Activated CD4-positive, CD25-positive, alpha-beta regulatory T cell treated with anti-CD3 and anti-CD28 coated beads, Interleukin-2, amount 50 U/mL, for 24 hours (primary cell): Measurements from ENCODE around the gene DACH2.
"Not testable (repeated sequence)": the region's sequence is repeated elsewhere in the genome, so short reads cannot be mapped to it uniquely, and the experiment has no call there.

Experiments used
- ATAC-seq, 2 donors: fragments of 150-1000 bp; cut with Tn5 transposase; one replicate each; pipeline ENCODE4 v1.10.0; 2021; ENCODE audit warnings: mild to moderate bottlenecking in 1 of 2, moderate library complexity in 1 of 2

Gene DACH2

DNA sequence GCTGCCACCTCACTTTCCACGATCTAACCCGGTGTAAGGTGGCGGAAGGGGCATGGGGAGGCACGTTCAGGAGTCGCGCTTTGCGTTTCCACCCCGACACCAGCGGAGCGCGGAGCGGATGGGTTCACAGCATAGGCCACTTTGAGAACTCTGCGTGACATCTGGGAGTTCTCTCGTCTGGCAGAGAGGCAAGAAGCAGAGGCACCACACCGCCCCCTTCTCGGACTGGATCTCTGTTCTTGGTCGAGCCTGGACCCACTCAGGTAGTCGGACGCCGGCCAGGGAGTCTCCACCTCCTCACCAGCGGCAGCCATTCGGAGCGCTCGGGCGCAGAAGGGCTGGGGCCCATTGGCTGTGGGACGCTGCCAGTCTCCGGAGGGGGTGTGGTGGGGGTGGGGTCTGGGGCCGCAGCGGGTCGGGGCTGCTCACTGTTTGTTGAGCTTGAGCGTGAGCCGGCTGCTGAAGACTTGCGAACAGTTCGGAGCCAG lies at the start of gene DACH2:
Gene DACH2, plus strand, starts transcription at position 428 of the 488 bp plus-strand sequence.
- peak; percentile 66 to 85 for ATAC-seq

DNA sequence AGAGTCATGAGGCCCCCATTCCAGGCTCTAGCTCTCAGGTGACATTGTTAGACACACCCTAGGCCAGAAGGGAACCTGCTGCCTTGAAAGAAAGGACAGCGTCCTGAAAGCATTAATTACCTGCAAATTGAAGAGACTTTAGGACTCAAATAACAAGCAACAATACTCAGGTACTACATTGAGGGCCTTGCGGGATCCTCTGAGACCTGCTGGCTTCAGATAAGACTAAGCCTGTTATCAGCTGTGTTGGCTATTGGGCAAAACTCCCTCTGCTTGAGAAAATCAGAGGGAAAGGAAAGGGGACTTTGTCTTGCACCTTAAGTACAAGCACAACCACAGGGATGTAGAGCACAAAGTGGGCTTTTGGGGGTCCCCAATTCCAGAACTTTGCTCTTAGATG lies 45.9 kb upstream of the DACH2 start:
- no peak for ATAC-seq

DNA sequence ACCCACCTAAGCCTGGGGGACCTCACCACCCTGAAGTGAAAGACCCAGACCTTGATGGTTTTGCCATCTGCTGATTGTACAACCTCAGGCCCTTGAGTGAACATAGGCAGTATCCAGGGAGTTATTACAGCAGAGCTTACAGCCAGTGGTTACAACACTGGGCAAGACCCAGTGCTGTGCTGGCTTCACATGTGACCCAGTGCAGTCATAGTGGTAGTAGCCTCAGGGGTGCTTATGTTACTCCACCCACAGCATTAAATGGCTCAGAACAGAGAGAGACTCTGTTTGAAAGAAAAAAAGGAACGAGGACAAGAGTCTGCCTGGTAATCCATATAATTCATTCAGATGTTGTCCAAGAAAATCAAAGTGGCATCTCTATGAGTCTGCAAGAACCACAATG lies 45.2 kb upstream of the DACH2 start:
- no peak for ATAC-seq

DNA sequence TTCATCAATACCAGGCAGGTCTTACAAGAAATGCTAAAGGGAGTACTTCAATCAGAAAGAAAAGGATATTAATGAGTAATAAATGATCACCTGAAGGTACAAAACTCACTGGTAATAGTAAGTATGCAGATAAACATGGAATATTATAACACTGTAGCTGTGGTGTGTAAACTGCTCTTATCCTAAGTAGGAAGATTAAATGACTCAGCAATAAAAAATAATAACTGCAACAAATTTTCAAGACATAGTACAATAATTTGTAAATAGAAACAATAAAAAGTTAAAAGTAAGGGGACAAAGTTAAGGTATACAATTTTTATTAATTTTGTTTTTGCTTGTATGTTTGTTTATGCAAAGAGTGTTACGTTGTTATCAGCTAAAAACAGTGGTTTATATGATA lies 43.7 kb upstream of the DACH2 start:
- ATAC-seq: no peak

DNA sequence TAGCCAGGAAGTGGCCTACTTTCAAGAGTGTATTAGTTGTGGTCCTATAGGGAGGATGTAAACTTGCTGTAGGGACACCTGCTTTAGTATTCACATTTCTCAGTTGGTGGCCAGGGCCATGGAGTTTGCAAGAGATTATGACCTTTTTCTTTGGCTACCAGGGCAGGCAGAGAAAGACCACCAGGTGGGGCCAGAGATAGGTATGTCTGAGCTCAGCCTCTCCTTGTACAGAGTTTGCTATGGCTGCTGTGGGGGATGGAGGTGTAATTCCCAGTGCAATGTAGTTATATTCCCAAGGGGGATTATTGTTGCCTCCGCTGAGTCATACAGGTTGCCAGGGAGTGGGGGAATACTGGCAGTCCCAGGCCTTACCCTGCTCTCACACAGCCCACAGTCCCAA lies 26.3 kb upstream of the DACH2 start:
- ATAC-seq: no peak

DNA sequence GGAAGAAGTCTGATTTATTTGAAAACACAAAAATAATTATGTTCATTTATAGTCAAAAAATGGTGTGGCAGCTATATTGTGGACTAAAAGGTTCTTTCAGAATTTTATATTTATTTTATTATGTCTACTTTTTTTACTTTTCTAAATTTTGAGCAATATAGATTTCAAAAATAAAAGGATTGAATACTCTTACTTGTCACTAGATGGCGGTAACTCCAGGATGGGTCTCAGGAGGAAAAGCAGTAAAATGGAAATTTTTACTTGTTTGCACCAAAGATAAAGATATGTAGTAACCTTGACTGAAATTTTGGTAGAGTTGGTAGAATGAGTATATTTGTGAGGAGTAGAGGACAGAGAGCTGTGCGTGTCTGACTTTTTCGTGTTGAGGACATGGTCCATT lies 14.5 kb upstream of the DACH2 start:
- no peak for ATAC-seq

DNA sequence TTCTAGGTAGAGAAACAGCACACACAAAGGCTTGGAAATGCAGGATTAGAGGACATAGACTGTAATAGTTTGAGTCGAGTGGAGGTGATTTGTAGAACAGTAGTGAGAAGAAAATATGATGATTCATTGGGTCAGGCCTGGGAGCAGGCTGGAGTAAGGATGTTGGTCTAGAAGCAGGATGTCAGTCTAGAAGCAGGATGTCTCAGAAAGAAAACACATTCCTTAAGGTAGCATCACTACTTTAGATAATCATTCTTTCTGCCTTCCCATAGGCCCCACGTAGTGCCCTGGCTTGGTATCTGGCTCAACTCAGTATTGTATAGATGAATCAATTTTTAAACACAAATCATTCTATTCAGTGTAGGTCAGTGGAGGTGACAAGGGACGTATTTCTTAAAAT lies 11.2 kb upstream of the DACH2 start:
- ATAC-seq: no peak

DNA sequence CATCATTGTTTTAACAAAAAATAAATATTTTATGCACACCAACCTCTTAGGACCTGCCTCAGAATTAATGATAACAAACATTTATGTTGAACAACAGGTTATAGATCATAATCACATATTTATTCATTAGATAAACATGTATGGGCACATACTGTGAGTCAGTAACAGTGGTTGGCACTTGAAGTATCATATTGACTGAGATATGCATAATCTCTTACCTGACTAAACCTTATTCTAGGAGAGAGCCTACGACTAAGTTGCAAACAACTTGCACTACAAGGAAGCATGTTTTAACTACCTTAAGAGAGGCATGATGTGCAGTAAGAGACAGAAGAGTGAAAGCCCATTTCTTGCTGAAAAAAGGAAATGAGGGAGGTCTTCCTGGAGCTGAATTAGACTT lies 6.5 kb upstream of the DACH2 start:
- ATAC-seq: no peak

DNA sequence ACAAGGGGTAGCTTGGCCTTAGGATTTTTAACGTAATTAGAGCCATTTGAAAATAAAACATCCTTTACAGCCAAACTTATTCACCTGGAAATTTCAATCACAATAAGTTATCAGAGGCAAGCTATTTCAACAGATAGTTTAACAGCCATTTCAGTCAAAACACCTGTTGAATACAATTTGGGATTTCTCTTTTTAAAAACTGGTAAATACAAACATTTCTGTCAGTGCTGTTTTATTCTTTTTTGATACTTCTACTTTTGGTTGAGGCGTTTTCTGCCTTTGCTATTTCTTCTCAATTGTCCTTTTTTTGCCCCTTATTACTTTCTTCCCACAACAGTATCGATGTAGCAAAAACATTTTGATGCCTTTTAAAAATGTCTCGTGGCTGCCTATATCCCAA lies 2.1 kb upstream of the DACH2 start:
- no peak for ATAC-seq

DNA sequence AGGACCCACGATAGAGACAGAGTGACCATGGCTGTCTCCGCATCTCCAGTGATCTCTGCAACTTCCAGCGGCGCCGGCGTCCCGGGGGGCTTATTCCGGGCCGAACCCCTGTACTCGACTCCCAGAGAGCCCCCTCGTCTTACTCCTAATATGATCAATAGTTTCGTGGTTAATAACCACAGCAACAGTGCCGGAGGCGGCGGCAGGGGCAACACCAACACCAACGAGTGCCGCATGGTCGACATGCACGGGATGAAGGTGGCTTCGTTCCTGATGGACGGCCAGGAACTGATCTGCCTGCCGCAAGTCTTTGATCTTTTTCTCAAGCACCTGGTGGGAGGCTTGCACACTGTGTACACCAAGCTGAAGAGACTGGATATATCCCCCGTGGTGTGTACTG lies 343 bp downstream of the DACH2 start:
- no peak for ATAC-seq

DNA sequence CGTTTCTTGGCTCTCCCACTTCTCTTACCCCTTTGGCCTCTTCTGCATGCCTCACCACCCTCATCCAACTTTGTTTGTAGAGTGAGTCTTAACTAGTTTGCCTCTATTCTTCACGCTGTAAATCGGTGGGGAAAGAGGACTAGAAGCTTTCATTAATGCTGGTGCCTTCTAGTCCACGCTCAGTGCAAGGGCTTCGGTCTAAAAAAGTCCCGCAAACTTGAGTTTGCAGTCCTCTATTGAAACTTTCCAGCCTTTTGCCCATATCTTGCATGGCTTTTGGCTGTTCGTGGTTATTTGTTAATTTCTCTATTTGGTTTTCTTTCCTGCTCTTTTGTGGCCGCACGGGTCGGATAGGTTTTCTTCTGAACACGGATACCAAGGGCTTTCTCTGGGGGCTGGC lies 868 bp downstream of the DACH2 start:
- ATAC-seq: no peak

DNA sequence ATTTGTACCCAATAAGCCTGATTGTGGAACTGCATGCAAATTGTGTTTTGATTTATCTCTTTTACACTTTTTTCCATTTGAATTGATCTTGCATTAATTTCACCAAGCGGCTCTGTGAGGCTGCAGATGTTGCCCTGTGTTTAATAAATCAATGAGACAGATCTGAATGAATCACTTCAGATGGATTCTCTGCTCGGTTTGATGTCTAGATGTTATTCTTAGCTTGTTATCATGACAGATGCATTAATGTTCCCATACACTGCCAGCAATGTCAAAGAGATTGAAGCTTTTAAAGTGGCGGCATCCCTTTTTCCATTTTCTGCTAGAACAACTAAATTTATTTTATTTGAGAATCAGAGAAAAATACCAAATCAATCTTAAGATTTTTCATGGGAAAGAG lies 6.3 kb downstream of the DACH2 start:
- no peak for ATAC-seq

DNA sequence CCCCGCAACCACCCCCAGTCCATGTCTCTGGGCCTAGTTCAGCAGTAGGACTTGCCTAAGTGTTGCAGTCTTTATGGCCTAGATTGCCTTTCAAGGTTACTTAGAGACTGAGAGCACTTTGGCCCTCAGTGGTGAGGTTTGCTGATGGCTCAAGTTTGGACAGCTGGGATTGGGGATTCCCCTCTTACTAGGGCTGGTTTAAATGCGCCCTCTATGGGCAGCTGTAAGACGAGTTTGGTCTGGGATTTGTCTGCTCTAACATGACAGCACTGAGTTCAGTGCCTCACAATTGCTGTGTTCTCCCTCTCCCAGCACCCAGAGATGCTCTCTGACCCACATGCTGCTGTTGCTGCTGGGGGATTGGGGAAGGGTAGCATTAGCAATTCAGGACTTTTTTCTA lies 23.1 kb downstream of the DACH2 start:
- ATAC-seq: no peak

DNA sequence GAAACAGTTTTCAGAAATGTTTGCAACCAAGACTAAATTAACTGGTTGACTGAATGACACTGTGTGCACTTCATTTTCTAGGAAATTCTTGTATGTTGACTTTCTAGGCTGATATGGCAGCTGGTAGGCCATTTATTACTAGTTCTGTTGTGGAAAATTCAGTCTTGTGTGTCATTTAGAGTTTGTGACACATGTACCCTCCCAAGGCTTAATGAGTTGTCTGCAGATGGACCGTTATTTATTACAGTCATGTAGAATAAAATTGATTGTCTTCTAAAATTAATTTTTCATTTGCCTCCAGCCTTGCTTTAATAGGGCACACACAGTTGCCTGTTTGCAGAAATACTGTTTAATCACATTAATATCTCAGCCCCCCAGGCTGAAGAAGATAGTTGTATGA lies 30.7 kb downstream of the DACH2 start:
- ATAC-seq: no peak

DNA sequence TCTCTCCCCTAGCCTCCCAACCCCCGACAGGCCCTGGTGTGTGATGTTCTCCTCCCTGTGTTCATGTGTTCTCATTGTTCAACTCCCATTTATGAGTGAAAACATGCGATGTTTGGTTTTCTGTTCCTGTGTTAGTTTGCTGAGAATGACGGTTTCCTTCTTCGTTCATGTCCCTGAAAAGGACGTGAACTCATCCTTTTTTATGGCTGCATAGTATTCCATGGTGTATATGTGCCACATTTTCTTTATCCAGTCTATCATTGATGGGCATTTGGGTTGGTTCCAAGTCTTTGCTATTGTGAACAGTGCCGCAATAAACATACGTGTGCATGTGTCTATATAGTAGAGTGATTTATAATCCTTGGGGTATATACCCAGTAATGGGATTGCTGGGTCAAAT lies 33.1 kb downstream of the DACH2 start:
- not testable (repeated sequence) for ATAC-seq

DNA sequence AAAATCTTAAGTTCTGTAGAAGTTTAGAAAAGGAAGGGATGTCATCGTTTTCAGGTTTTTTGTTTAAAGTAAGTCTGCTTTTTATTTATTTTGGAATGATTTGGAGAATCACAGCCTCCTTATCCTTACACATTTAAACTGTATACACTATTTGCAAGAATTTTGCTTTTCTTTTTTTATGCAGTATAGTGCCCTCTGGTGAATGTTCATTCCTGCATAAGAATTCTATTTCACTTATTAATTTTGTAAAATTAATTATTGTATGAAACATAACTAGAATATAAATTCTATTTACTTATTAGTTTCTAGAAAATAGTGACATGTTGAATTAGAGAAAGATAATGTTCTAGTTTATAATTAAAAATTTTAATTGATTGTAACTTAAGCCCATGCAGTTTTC lies 44.6 kb downstream of the DACH2 start:
- no peak for ATAC-seq

DNA sequence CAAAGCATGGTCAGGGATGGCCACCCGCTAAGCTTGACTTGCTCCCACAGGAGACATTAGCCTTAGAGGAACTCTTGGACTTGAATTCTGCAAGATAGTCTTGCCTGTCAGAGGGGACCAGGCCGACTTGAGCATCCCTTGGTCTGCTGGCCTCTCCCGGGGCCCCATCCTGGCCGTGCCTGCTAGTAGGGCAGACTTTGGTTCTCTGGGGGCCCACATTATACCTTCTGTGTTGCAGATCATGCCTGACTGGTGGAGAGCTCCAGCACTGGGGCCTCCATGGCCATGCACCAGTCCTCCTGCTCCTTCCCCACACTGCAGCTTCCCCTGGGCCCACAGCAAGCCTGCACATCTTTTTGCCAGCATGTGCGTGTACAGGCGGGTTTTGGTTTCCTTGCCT lies 46.5 kb downstream of the DACH2 start:
- no peak for ATAC-seq

DNA sequence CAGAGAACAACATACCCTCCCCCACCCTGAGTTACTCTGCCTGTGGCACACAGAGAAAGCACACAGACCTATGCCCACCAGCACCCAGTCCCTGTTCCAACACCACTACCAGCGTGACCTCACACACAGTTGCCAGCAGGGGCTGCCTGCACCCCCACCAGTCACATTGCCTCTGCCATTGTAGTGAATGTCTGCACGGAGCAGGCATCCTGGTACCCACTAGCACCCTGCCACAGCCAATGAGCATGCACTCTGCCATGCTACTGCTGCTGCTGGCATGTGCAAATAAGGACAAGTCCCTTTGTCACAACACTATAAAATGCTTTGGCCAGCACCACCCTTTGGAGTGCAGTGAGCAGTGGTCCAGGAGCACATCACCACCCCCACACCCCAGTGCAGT lies 47.1 kb downstream of the DACH2 start:
- ATAC-seq: no peak

DNA sequence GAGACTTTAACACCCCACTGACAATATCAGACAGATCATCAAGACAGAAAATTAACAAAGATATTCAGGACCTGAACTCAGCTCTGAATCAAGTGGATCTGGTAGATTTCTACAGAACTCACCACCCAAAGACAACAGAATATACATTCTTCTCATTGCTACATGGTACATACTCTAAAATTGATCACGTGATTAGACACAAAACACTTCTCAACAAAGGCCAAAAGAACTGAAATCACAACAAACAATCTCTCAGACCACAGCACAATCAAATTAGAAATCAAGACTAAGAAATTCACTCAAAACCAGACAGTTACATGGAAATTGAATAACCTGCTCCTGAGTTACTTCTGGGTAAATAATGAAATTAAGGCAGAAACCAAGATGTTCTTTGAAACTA lies 49.6 kb downstream of the DACH2 start:
- ATAC-seq: no peak

DNA sequence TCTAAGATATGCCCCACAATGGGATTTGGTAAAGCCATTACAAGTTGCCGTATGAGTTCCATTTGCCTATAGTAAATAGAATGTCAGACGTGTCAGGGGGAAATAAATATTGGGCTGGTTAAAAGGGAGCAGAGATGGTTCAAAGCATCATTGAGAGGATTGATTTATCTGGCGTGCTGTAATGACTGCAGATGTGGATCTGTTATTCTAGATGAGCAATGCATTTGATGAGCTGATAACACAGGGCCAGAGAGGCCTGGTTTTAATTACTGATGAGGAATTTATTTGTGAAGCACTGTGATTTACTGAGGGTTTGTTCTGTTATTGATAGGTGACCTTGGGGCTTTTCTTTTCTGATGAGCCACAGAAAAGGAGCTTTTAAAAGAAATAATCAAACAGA lies 62.5 kb downstream of the DACH2 start:
- no peak for ATAC-seq

DNA sequence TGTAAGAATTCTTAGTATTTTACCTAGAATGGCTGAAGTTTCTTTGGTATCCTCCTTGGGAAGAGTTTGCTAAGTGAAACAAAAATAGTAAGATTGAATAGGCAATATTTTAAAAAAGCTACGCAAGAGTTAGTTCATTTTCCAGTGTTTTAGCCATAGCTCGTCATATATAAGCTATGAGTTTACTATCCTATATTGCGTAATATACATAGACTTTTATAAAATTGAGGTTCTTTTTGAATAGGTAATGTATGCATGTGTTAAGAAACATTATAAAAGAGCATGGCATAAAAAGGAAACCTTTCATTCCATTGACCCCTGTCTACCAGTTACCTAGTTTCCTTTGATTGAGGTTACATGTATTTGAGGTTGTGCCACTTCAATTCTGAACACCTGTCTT lies 67.0 kb downstream of the DACH2 start:
- no peak for ATAC-seq

DNA sequence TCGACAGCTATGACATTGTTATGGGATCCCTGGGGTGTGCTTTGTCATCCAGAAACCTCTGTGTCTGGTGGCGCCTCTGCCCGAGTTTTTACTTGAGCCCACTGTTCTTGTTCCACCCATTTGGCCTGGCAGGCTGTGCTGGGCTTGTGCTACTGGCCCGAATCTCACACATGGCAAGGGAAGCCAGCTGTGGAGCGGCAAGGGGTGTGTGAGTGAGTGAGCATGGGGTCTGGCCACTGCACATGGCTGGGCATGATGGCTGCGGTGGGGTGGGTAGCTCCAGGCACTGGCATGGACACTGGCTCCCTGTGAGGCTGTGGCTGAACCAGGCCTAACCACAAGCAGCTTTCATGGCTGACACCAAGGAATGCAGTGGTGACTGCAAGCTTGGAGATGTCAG lies 89.2 kb downstream of the DACH2 start:
- no peak for ATAC-seq

DNA sequence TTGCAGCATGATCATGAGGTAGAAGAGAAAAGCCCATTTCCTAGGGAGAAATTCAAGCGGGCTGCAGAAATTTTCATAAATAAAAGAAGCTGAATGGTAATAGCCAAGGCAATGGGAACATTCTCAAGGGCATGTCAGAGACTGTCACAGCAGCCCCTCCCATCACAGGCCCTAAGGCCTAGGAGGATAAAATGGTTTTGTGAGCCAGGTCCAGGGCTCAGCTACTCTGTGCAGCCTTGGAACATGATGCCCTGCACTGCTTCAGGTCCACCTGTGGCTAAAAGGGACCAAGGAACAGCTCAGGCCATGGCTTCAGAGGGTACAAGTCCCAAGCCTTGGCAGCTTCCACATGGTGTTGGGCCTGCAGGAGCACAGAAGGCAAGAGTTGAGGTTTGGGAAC lies 93.3 kb downstream of the DACH2 start:
- no peak for ATAC-seq

DNA sequence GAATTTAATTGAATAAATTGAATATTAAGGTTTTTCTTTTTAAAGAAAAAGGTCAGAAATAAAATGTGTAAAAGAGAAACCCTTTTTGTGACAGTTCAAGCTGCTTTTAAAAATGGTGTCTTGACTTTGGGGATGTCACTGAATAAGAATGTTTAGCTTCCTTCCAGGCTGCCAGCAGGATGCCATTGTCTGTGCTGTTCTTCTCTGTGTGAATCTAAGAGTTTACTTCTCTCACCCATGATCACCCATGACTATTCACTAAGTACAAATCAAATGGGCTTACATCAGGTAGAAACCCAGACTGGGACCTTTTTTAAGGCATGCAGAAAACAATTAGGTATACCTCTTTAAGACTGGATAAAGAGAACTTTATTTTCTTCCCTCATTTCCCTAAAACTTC lies 115.3 kb downstream of the DACH2 start:
- ATAC-seq: no peak

DNA sequence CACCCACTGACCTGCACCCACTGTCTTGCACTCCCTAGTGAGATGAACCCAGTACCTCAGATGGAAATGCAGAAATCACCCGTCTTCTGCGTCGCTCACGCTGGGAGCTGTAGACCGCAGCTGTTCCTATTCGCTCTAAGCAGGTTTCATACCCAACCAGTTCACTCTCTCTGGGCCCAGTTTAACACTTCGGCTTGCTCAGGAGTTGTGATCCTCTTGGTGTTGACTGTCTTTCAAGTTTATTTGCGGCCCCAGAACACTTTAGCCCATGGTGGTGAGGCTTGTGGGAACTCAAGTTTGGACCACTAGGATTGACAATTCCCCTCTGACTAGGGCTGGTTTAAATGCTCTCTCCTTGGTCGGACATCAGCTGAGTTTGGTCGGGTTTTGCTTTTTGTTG lies 147.0 kb downstream of the DACH2 start:
- ATAC-seq: no peak

DNA sequence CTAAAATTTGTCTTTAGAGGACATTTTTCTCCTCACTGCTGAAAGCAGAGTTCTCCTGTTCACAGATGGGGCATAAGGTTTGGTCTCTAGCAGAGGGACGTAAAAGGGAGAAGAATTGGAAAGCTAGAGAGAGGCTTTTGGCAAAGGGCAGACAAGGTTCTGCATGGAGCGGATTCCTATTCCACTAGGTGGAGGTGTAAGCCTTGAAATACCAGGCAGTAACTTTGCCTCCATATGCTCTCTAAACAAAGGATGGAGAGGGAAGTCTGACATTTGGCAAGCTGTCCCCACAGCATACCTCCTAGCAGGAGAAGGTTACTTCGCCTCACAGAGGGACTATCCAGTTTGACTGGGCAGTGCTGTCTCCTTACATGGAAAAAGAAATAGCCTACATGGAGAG lies 174.7 kb downstream of the DACH2 start:
- no peak for ATAC-seq
